GM19025 (cell line): ENCODE data around the gene NXPH3.
"Not testable (repeated sequence)": the region's sequence is repeated elsewhere in the genome, so short reads cannot be mapped to it uniquely, and the experiment has no call there.

Experiments used
- ATAC-seq: cut with Tn5 transposase; IDR thresholded peaks from one replicate; pipeline ENCODE4 v1.9.1; 2021; ENCODE audit warnings: mild to moderate bottlenecking, low read depth, moderate library complexity; ENCODE audit not compliant: unreplicated experiment

NXPH3 gene

DNA sequence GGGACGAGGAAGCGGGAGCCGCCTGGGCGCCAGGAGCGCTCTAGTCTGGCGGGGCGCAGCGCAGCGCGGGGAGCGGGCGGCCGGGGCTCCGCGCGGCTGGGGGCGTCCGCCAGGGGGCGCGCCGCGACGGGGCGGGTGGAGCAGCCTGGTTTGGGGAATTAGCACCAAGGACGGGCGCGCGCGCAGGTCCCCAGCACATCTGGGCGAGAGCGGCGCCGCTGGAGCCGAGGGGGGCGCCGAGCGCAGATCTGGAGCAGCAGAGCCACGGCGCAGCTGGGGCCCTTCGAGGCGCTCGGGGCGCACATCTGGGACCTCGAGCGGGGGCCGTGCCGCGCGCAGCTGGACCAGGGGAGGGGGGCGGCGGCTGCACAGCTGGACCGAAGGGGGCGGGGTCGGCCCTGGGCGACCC is at the start of gene NXPH3:
TSS of gene NXPH3 (plus strand) at position 193 of the 409 bp plus-strand sequence. CDS start 349 bp downstream, outside the sequence.
- no peak for ATAC-seq

GRCh38 chr17:49527927-49528651 is 47.6 kb upstream of the NXPH3 start:
- ATAC-seq, result no peak

GRCh38 chr17:49528966-49529365 is 46.7 kb upstream of the NXPH3 start:
- no peak for ATAC-seq

DNA sequence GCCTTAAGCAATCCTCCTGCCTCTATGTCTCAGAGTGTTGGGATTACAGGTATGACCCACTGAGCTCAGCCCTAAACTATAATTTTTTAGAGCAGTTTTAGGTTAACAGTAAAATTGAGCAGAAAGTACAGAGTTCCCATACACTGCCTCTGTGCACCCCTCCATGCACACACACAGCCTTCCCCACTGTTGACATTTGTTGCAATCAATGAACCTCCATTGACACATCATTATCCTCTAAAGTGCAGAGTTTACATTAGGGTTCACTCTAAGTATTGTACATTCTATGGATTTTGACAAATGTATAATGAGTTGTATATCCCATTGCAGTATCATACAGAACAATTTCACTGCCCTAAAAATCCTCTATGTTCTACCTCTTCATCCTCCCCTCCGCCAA is 45.6 kb upstream of the NXPH3 start:
- no peak for ATAC-seq

DNA sequence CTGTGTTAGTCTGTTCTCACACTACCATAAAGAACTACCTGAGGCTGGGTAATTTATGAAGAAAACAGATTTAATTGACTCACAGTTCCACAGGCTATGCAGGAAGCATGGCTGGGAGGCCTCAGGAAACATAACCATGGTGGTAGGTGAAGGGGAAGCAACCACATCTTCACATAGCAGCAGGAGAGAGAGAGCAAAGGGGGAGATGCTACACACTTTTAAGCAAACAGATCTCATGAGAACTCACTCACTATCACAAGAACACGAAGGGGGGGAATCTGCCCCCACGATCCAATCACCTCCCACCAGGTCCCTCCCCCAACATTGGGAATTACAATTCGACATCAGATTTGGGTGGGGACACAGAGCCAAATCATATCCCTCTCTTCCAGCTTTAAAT is 31.8 kb upstream of the NXPH3 start:
- no peak for ATAC-seq

DNA sequence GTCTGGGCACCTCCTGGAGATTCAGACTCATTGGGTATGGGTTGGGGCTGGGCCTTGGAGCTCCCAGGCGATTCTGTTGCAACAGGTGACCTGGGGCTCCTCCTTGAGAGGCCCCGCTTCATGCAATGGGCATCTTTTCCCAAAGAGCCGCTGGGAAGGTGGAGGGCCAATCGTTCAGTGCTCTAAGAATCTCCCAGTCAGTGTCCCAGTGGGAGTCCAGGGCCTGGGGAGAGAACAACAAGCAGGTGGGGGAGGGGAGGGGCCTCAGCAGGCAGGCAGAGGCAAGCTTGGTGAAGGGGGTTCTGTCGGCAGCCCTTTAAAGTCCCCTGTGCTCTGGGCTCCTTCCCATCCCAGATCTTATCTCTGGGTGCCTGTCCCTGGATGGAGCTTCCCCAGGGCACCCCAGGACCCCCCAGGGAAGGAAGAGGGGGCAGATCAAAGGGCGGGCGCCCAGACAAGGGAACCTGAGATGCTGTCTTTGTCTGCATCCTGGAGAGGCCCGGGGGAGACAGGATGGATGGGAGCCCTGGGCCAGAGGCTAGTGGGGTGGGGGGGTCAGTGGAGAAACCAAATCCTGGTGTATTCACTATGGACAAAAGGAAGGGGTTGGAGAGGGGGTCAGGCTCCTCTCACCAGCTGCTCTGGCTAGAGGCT is 30.5 kb upstream of the NXPH3 start:
- no peak for ATAC-seq

DNA sequence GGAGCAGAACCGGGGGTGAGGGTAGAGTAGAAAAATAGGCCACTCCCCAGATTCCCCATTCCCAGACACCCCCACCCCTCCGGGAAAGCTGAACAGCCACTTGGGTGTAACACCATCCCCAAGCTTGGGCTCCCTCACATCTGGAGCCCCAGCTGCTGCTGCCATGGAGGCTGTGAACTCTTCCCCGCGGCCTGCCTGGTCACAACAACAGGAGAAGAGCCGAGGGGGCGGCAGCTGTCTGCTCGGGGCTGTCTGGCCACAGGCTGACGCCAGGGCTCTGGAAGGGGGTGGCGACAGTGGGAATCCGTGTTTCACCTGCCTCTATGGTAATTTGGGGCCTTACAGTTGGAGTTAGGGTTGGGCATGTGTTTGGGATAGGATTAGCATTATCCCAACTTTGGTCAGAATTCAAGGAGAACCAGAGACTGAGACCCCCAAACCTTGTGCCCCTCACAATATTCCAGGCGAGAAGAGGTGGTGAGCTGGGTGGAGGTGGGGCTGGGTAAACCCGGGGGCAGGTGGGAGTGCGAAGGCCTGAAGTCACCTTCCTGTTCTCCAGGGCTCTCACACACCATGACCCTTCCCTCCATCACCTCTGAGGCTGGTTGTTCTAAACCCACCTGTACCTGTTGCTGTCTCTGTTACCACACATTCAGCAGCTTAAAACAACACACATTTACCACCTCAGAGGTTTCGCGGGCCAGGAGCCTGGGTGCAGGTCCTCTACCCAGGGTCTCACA is 29.7 kb upstream of the NXPH3 start:
- ATAC-seq, result no peak

DNA sequence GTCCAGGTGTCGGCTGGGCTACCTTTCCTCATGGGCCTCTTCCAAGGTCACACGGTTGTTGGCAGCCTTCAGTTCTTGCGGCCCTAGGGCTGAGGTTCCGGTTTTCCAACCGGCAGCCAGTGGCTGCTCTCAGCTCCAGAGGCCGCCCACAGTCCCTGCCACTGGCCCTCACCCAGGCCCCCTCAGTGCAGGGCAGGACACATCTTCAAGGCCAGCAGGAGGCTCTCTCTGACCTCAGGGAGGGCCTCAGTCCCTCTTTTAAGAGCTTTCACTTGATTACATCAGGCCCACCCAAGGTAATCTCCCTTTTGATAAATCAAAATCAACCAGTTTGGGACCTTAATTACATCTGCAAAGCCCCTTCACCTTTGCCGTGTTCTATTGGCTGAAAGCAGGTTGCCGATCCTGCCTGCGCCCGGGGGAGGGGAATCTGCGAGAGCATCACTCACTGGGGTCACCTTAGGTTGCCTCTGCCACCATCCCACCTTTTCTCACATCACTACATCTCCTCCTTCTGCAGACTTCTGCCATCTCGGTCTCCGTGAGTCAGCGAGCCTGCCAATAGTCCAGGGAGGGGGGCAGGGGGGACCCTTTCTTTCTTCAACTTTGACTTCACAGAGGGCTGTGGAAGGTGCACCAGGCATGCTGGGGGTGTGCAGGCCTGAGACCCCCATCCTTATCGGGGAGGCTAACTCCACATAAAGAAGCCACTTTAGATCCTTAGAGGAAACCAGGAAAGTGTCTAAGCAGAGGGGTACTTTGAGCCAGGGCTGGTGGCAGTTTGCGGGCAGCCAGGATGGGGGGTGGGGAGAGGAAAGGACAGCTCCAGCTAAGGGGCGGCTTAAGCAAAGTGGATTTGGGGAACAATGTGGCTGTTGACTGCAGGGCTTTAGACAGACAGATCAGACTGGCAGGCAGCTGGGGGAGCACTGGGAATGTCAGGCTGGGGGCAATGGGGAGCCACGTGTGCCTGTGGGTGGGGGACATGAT is 28.8 kb upstream of the NXPH3 start:
- ATAC-seq, result no peak

DNA sequence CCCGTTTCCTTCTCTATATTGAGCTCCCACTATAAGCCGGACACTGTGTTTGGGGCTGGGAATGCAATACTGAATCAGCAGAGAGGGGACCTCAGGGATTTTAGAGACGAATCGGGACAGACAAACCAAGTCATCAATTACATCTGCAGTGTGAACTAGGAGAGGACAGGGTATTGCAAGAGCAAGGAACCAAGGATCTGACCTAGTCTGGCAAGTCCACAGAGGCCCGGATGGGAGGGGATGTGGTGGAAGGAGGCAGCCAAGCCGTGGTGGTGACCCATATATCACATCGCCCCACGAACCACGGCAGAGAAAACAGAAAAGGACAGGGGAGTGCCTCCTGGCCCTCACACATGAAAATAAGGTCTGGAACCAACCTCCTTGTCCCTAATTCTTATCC is 28.1 kb upstream of the NXPH3 start:
- no peak for ATAC-seq

DNA sequence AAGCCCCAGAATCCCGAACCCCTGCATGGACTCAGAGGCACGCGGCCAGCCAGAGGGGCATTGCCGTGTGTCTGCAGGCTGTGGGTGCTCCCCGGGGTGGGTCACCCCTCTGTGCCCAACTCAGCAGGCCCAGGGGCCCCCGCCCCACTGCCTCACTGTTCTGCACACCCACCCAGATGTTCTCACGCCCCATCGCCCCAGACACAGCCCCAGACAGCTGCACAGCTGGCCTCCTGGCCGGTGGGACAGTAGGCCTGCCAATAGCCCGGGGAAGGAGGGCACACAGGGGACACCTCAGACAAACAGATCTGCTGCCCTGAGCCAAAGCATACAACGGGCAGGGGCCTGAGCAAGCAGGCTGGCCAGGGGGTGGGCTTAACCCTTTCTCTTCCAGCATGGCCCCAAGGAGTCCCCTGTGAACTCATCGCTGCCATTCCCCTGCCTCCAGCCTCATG is 27.6 kb upstream of the NXPH3 start:
- no peak for ATAC-seq

- no peak for ATAC-seq
Observed at GRCh38 chr17:49548506-49549310, 27.0 kb upstream of the NXPH3 start.

- ATAC-seq, result no peak
Observed at GRCh38 chr17:49549311-49549605, 26.4 kb upstream of the NXPH3 start.

GRCh38 chr17:49549691-49550678 is 25.7 kb upstream of the NXPH3 start:
- ATAC-seq, result no peak

GRCh38 chr17:49550764-49551163 is 24.9 kb upstream of the NXPH3 start:
- ATAC-seq, result not testable (repeated sequence)

- no peak for ATAC-seq
Observed at GRCh38 chr17:49551221-49552069, 24.2 kb upstream of the NXPH3 start.

DNA sequence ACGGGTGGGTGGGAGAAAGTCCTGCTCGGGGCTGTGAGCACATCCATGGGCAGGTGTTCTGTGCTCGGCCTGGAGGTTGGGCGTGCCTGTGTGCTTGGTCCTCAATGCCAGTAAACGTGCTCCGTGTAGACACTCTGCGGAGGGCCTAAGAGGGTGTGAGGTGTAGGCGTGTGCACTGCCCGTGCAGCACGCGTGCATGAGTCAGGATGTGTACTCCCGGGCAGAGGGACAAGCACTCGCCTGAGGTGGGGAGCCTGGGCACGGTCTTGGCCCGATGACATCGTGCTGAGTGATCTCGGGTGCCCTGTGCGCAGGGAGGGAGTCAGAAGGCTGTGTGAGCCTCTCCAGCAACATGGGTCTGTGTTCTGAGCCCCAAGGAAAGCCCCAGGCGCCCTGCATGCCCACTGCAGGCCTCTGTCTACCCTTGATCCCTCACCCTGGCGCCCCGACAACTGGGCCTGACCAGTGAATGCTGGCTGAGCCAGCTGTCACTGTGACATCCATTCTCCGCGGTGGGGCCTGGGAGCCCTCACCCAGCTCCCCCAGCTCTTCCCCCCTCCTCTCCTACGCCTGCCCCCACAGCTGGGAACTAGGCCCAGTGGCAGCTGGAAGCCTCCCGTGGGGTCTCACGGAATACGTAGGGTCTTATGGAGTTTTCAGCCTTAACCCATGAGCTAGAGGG is 23.5 kb upstream of the NXPH3 start:
- no peak for ATAC-seq
